Raji (cell line): ENCODE measurements around the gene PSMD9.

ENCODE experiments used
- POLR2A ChIP-seq: IDR thresholded peaks from 2 replicates; pipeline ENCODE4 v1.6.1; 2011; ENCODE audit warnings: low read depth, low read length, control low read depth; ENCODE audit not compliant: insufficient read depth

The PSMD9 gene

DNA sequence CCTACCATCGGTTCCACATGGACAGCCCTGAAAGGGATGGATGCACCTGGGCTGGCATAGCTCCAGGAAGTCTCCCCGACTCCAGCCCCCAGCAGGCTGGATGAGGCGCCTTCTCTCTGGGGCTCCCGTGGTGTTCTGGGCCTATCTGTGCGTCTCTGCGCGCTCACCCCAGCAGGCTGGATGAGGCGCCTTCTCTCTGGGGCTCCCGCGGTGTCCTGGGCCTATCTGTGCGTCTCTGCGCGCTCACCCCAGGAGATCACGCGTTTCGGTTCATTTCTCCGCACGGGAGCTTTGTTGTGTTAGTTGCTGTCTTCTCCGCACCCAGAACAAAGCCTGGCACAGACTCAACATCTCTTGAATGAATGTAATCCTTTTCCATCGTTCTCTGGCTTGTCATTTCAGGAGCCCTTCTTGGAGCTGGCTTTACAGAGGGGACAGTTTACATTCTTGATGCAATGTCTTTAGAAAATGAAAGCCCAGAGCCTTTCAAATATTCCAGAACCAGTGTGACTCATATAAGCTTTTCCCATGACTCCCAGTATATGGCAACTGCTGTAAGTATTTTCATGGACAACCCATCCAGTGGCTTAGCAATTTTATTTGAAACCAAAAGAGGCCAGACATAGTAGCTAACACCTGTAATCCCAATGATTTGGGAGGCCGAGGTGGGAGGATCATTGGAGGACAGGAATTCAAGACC is 70.1 kb downstream of the PSMD9 start:
- no peak for TF ChIP-seq POLR2A

DNA sequence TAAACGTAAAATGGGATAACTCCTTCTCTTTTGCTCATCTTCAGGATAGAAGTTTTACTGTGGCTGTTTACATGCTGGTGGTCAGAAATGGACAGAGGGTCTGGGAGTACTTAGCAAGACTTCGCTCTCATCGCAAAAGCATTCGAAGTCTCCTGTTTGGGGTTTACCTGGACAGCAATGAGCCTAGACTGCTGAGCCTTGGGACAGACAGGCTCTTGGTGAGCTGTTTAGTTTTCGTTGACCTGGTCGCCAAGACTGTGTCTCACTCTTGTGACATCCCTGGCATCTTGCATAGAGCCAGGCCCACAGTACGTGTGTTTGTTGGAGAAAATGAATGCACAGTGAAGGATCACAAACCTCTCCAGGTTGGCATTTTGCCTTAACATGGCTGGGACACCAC is 72.0 kb downstream of the PSMD9 start:
- TF ChIP-seq POLR2A = no peak

- no peak for TF ChIP-seq POLR2A
These were observed 72.7 kb downstream of the PSMD9 start for GRCh38 chr12:121961195-121961879.

DNA sequence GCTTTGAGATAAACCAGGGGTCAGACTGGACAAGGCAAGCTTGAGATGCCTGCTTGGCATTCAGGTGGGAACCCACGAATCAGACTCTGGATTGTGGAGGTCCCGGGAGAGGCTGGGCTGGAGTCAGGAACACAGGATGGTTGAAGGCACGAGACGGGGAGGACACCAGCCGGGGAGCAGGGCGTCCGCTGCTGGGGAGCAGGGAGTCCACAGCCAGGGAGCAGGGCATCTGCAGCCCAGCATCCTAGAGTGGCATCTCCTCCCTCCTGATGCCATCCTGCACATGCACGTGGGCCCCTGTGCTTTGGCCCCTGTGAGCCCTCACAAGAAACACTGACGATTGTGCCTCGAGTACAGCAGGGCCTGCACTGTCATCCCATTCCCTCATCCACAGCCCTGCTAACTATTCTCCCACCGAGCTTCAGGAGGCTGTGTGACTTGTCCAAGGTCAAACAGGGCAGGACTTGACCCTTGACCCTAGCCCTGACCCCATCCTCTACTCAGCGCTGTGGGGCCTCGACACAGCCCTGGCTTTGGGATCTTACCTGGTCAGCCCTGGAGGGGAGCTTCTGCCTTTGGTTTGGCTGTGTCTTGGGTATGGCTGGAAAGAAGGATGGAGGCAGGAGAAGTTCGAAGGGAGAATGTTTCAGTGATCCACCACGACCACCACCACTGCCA is 74.9 kb downstream of the PSMD9 start:
- TF ChIP-seq POLR2A = no peak

GRCh38 chr12:121964813-121965643 is 76.4 kb downstream of the PSMD9 start:
- TF ChIP-seq POLR2A = no peak

DNA sequence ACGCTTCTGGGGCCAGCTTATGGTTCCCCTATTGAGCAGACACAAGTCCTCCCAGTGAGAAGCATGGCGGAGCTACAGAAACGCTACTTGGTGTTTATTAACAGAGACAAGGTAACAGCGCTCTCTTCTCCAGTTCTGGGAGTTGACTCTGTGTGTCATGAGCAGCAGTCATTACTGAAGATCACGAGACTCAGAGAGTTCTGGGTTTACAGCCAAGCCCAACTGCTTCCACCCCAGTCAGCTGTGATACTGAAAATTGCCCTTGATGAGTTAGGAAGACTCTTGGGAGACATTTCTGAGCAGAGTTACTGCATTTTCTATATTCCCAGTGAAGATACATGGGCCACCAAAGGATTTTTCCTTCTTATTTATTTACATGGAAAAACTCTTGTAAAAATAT is 78.4 kb downstream of the PSMD9 start:
- TF ChIP-seq POLR2A = no peak
